GM18868 (cell line): ENCODE results near the gene FBXO40.

ENCODE experiments used
- ATAC-seq: cut with Tn5 transposase; IDR thresholded peaks from one replicate; pipeline ENCODE4 v1.9.1; 2021; ENCODE audit warnings: mild to moderate bottlenecking, moderate library complexity; ENCODE audit not compliant: unreplicated experiment

The FBXO40 gene

GRCh38 chr3:121606106-121606505 is 12.9 kb downstream of the FBXO40 start:
- ATAC-seq, result no peak

DNA sequence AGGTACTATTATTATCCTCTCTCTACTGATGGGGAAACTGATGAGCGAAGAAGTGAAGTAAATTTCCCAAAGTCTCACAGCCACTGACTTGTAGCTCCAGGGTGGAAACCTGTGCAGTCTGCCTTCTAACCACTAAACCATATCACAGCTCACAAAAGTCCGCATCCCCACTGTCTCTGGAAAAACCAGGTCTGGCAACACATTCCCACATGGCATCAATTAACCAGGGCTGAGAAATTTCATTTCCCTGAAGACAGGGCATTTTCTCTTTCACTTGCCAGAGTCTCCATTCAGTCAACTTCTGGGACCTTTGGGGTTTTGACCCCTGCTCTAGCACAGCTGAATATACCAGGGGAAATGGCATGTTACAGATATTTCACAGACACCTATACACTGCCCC is 26.5 kb downstream of the FBXO40 start:
- no peak for ATAC-seq

GRCh38 chr3:121621491-121621890 is 28.3 kb downstream of the FBXO40 start:
- no peak for ATAC-seq

DNA sequence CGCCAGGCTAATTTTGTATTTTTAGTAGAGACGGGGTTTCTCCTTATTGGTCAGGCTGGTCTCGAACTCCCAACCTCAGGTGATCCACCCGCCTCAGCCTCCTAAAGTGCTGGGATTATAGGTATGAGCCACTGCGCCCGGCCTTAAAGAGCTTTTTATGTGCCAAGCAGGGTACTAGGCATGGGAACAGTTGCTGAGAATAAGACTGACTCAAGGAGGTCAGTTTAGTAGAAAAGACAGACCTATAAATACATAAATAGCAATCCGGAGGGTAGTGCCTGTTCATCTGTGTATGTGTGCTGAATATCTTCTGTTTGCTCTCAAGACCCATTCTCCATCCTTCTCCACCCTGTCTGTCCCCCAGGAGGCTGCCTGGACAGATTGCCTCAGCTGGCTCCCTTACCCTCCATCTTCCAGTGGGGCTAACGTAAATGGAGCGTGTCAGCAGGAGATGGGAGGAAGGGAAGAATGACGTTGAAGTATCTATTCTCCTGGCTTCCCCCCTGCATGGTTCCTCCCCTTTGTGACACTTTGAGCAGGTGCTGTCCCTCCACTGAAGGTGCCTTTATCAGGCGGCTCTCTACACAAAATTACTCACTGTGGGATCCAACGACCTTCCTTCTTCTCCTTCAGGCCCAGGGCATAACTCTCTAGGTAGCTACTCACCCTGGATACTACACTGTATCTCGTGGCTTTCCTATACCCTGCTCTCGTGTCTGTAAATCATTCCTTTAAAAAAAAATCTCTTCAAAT is 31.1 kb downstream of the FBXO40 start:
- ATAC-seq, result no peak

DNA sequence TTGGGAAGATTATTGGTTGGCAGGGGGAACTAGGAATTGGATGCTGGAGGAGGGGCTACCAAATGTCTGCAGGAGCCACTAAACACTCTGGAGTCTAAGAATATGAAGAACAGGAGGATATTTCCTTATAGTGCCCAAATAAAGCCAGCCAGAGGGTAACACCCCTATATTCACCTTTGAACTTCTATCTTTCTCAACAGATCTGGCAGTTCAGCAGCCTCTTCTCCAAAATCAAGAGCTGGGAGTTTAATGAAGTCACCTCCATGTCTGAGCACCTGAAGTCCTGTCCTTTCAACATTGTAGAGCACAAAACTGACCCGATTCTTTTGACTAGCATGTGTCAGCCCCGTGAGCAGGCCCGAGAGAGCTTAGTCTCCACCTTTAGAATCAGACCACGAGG is 33.3 kb downstream of the FBXO40 start:
- no peak for ATAC-seq

DNA sequence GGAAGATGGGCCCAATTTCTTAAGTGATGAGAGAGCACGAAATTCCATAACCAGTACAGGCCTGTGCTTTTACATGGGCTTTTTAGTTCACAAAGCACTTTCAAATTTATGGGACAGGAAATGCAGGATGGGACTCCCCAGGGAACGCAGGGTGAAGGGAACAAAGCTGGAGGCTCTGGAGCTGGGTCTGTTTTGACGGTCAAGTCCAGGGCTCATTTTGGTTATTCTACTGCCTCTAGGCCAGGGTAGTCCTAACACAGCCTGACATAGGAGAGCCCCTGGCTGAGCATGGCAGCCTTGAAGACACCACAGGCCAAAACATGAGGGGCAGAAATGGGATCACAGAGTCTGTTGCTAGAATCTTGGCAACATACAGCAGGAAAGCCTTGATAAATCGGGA is 34.0 kb downstream of the FBXO40 start:
- ATAC-seq, result no peak

DNA sequence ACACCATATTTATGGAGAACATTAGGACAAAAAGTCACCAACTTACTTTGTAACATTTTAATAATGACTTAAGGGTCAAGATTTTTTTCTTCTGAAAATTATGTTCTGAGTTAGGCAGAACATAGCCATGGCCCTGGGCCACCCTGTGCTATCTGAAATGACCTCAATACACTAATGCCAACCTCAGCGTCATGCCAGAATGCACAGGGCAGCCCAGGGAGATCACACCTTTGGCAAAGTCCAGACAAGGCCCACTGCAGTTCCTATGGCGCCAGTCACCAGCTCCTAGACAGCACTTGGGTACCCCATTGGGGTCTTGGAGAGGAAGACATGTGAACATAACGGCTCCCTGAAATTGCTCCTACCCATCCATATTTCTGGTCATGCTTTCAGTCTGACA is 34.4 kb downstream of the FBXO40 start:
- no peak for ATAC-seq

DNA sequence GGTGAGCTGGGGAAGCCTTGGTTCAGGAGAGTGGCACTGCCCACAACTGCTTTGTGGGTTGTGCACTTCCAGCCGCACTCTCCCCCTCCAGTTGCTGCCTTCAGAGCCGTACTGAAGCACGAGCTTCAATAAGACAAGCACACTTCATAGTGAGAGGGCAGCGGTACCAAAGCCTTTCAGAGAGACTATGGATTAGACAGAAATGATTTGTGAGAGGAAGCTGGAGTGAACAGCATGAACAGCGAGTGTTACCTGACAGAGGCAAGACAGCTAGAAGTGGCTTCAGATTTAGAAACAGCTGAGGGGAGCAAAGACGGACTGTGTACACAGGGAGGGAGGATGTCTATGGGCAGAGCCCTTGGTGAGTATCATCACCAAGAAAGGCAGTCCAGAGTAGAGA is 36.4 kb downstream of the FBXO40 start:
- no peak for ATAC-seq

DNA sequence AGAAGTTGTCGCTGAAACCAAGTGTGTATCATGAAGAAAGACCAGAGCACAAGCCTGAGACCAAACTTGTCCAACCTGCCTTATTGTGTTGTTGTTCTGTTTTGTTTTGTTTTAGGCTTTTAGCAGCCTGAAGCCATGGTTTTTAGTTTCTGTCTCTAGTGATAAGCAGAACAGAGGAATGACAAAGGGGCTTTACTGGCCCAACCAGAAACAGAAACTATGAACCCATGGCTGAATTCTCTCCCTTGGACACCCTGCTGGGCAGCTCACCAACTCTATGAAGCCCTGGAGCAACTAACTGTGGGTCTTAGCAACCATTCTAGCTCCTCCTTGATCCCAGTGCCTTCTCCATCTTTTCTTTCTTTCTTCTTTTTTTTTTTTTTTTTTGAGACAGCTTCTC is 37.2 kb downstream of the FBXO40 start:
- ATAC-seq, result no peak

GRCh38 chr3:121637922-121638321 is 44.7 kb downstream of the FBXO40 start:
- peak; percentile 74 for ATAC-seq

GRCh38 chr3:121641127-121641526 is 47.9 kb downstream of the FBXO40 start:
- no peak for ATAC-seq

DNA sequence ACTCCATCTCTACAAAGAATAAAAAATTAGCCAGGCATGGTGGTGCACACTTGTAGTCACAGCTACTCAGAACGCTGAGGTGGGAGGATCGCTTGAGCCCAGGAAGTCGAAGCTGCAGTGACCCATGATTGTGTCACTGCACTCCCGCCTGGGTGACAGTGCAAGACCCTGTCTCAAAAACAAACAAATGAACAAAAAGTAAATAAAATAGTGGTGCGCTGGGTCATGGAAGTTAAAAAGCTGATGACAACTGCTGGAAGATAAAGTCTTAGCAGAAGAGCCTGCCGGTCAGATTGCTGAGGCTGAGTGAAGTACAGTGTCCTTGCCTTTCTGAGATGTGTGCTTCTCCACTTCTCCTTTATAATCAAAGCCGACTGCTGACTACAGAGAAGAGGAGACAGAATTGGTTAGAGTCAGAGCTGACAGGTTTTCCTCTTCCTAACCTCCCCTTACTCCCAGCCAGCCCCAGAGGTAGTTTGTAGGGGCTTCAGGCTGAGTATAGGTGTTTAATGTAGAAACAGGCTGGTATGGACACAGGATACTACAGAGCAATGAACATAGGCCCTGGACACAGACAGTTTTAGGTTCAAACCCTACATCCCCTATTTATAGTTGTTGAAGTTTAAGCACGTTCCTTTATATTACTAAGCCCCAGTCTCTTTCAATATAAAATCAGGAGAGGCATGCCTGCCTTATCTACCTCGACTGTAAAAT is 49.6 kb downstream of the FBXO40 start:
- ATAC-seq, result no peak

DNA sequence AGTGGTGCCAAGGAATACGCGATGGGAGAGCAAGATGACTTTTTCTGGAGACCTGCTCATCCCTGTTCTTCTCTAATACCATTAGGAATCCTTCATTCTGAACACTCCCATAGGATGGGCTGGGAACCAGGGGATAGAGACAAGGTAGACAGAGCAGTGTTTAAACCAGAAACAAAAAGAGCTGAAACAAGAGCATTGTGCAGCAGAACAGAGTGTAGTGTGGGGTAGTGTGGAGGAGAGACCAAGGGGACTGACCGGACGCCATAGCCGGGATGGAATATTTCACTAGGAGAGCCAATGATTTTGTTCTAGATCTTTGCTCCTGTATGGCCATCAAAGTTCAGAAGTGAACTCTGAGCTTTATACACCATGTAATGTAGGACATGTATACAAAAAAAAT is 51.9 kb downstream of the FBXO40 start:
- no peak for ATAC-seq

GRCh38 chr3:121648219-121648958 is 55.2 kb downstream of the FBXO40 start:
- ATAC-seq, result no peak

GRCh38 chr3:121649645-121650044 is 56.5 kb downstream of the FBXO40 start:
- ATAC-seq, result no peak

DNA sequence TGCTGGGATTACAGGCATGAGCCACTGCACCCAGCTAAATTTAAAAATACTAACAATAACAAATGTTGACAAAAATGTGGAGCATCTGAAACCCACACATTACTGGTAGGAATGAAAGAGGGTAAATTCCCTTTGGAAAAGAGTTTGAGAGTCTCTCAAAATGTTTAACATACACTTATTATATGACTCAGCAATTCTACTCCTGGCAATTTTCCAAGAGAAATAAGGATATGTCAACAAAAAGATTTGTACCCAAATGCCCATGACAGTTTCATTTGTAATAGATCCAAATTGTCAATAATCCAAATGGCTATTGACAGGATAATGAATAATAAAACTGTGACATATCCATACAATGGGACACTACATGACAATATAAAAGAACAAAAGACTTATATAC is 58.5 kb downstream of the FBXO40 start:
- ATAC-seq, result no peak

DNA sequence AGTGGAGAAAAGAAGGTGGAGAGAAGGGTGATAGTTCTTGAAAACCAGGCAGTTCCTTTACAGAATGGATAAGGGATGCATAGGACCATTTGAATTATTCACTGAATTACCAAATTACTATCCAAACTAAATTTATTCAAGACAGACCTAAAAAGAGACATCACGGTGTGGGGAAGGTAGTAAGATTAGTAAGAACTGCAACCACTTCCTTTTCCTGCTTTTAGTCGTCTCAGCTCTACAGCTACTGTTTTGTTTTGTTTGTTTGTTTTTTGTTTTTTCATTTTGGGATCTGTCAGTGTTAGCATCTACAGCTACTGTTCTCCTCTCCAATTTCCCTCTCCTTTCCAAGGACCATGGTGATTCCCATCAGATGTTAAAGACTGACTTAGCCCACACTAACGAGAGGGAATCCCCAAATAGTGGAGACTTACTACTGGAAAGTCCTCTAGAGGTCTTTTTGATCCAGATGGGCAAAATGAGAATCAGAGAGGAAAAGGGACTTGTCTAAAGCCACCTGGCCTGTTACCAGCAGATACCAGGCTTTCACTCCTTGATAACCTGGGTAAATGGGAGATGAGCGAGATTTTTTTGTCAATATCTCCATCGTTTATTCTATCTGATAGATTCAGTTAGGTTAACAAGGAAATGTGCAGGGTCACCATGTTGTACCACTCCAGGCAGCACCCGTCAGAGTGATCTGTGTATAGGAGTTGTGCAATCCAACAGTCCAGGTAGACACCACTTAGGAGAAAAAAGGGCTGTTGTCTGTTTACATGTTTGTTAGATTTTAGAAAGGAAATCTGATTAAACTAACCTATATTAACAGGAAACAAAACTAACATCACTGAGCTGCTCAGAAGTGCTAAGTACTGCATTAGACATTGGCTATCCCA is 61.6 kb downstream of the FBXO40 start:
- peak; percentile 89 for ATAC-seq

DNA sequence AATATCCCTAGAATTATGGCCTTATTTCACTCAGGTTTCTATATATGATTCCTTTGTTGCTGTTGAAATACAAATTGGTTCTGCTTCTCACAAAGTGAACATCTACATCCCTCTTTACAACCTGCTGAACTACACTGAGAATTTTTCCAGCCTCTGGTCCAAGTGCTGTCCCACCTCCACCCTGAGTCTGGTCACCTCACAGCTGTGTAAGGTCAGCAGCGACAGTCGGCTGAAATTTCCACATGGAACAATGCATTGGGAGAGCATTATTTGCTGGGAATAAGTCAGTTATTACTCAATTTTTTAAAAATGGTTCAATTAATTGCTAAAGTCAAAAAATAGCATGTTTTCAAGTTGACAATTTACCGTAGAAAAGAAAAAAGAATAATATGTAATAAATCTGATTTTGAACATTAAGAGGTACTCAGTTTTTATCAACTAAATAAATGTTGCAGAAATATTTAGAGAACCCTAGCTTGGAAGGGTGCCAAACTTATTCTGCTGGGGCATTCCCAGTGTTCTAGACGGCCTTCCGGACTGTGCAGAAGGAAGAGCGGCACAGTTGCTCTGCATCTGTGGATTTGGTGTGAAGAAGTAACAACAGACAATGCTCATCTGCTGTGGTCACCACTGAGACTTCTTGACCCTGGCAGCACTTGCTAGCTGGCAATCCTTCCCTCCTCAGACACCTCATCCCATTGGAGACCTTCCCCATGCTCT is 65.7 kb downstream of the FBXO40 start:
- no peak for ATAC-seq

GRCh38 chr3:121659586-121659985 is 66.4 kb downstream of the FBXO40 start:
- no peak for ATAC-seq
